CD14-positive monocyte (primary cell): Measurements from ENCODE around the gene KLHDC2. TPM values are rescaled to one million over a fixed set of nuclear protein-coding genes. Genes with fewer than 3 reads are reported as not detected.
"Not testable (repeated sequence)": the region's sequence is repeated elsewhere in the genome, so short reads cannot be mapped to it uniquely, and the experiment has no call there.

Experiments used
- DNase-seq, 3 donors: peaks; one replicate each; pipeline ENCODE4 v3.0.0-alpha.2; 2011 to 2022
- H2AFZ ChIP-seq: 2 replicates; pipeline ENCODE4 v1.6.0; 2012; ENCODE audit warnings: mild to moderate bottlenecking, low read depth, low read length, inconsistent platforms; ENCODE audit not compliant: insufficient read depth, poor library complexity, severe bottlenecking
- H3K27ac ChIP-seq, 2 donors: 1 replicate in 1 of 2; 2 replicates in 1 of 2; pipeline ENCODE4 v1.5.1; 2012 to 2013; ENCODE audit warnings: low read length in 2 of 2, control low read depth in 1 of 2, inconsistent platforms in 1 of 2, low read depth in 1 of 2, mild to moderate bottlenecking in 1 of 2
- H3K27me3 ChIP-seq, 2 donors: one replicate each; pipeline versions ENCODE4 v1.6.0 to v1.6.1; 2011 to 2013; ENCODE audit warnings: low read length in 2 of 2; ENCODE audit not compliant: control insufficient read depth in 2 of 2, insufficient read depth in 2 of 2
- H3K36me3 ChIP-seq, 2 donors: replicated peaks in 1 of 2; 1 replicate in 1 of 2; 2 replicates in 1 of 2; pipeline versions ENCODE4 v1.5.1 to v1.6.1; 2012 to 2013; ENCODE audit warnings: low read length in 2 of 2, control low read depth in 1 of 2, inconsistent platforms in 1 of 2, mild to moderate bottlenecking in 1 of 2; ENCODE audit not compliant: insufficient read depth in 2 of 2, control insufficient read depth in 1 of 2
- H3K4me1 ChIP-seq, 2 donors: 1 replicate in 1 of 2; 2 replicates in 1 of 2; pipeline versions ENCODE4 v1.5.1 to v1.6.1; 2012 to 2013; ENCODE audit warnings: low read length in 2 of 2, control low read depth in 1 of 2, inconsistent platforms in 1 of 2, mild to moderate bottlenecking in 1 of 2, moderate library complexity in 1 of 2; ENCODE audit not compliant: insufficient read depth in 2 of 2, control insufficient read depth in 1 of 2
- H3K4me2 ChIP-seq: replicated peaks from 2 replicates; pipeline ENCODE3; 2012; ENCODE audit warnings: low read length, moderate library complexity, mild to moderate bottlenecking; ENCODE audit not compliant: poor library complexity, severe bottlenecking; ENCODE audit errors: extremely low read depth
- H3K4me3 ChIP-seq, 3 experiments: fragments of 200-600 bp in 1 of 3; sonication (generic) in 1 of 3; replicated peaks in 1 of 3; 1 replicate in 2 of 3; 2 replicates in 1 of 3; pipeline ENCODE4 v1.5.1; 2011 to 2013; ENCODE audit warnings: low read length in 3 of 3, mild to moderate bottlenecking in 3 of 3, control low read depth in 2 of 3, low read depth in 2 of 3, inconsistent platforms in 1 of 3, moderate library complexity in 1 of 3
- H3K79me2 ChIP-seq: 2 replicates; pipeline ENCODE4 v1.6.0; 2012; ENCODE audit warnings: mild to moderate bottlenecking, control low read depth, inconsistent platforms, low read length, moderate library complexity; ENCODE audit not compliant: insufficient read depth
- H3K9ac ChIP-seq: 2 replicates; pipeline ENCODE4 v1.6.0; 2017; ENCODE audit warnings: low read length, mild to moderate bottlenecking; ENCODE audit not compliant: insufficient read depth, poor library complexity, severe bottlenecking
- H3K9me3 ChIP-seq, 2 donors: replicated peaks in 1 of 2; 1 replicate in 1 of 2; 2 replicates in 1 of 2; pipeline versions ENCODE4 v1.5.1 to v1.6.1; 2012 to 2013; ENCODE audit warnings: low read length in 2 of 2, control low read depth in 1 of 2; ENCODE audit not compliant: control insufficient read depth in 1 of 2, insufficient read depth in 1 of 2
- H4K20me1 ChIP-seq: 2 replicates; pipeline ENCODE4 v1.6.0; 2012; ENCODE audit warnings: mild to moderate bottlenecking, low read length, control low read depth, moderate library complexity; ENCODE audit not compliant: insufficient read depth
- H3K27ac Mint-ChIP-seq, 7 donors: one replicate each; pipeline ENCODE4 v1.8.0; 2020; ENCODE audit warnings: mild to moderate bottlenecking in 7 of 7, mixed read lengths in 7 of 7, moderate library complexity in 6 of 7, inconsistent platforms in 2 of 7
- H3K27me3 Mint-ChIP-seq, 3 donors: one replicate each; pipeline ENCODE4 v1.8.0; 2021 to 2022; ENCODE audit warnings: low read depth in 3 of 3, mild to moderate bottlenecking in 3 of 3, mixed read lengths in 3 of 3, moderate library complexity in 3 of 3, inconsistent platforms in 1 of 3
- H3K36me3 Mint-ChIP-seq, 2 donors: one replicate each; pipeline ENCODE4 v1.8.0; 2020; ENCODE audit warnings: mixed read lengths in 2 of 2, inconsistent platforms in 1 of 2, mild to moderate bottlenecking in 1 of 2
- H3K4me1 Mint-ChIP-seq: one replicate; pipeline ENCODE4 v1.8.0; 2020; ENCODE audit warnings: mild to moderate bottlenecking, mixed read lengths
- H3K4me3 Mint-ChIP-seq, 2 donors: one replicate each; pipeline ENCODE4 v1.8.0; 2020; ENCODE audit warnings: mild to moderate bottlenecking in 2 of 2, mixed read lengths in 2 of 2, moderate library complexity in 1 of 2
- H3K9me3 Mint-ChIP-seq, 7 donors: one replicate each; pipeline ENCODE4 v1.8.0; 2020 to 2022; ENCODE audit warnings: mixed read lengths in 7 of 7, mild to moderate bottlenecking in 6 of 7, moderate library complexity in 6 of 7, inconsistent platforms in 2 of 7
- CTCF ChIP-seq: fragments of 200-600 bp; IDR thresholded peaks from one replicate; pipeline ENCODE4 v1.8.0; 2022; ENCODE audit warnings: antibody characterized with exemption, mild to moderate bottlenecking
- WGBS: methylation state at CpG from one replicate; pipeline ENCODE4 v1.1.5; 2013; ENCODE audit warnings: missing lambda C conversion rate; ENCODE audit not compliant: insufficient coverage; 5-methylcytosine and 5-hydroxymethylcytosine counted together
- intact Hi-C, 2 donors: fragments of 100-400 bp; cut with micrococcal nuclease; formaldehyde crosslinking; loops; one replicate each; pipeline versions ENCODE4 v1.15.0 to v1.15.1; 2023
- polyA plus RNA-seq, 3 donors: library from polyadenylated mRNA; depleted of rRNA in 1 of 3; unstranded in 2 of 3; stranded (reverse) in 1 of 3; fragments of 300-500 nt in 2 of 3; fragments of >200 nt in 1 of 3; fragmentation: Illumina TruSeq in 2 of 3; gene quantifications; 1 replicate in 2 of 3; 2 replicates in 1 of 3; pipeline ENCODE4 v1.2.3, GENCODE V29; 2012 to 2021

KLHDC2 gene
- polyA plus RNA-seq, 3 donors: 27.3 to 45.9 (median 43.1) TPM

- DNase-seq: no peak
- no peaks in the 10 kb centered on the region for H3K4me1 Mint-ChIP-seq
- Histone ChIP-seq H2AFZ (no peak overlapping the region), H4K20me1 (no peaks in the 10 kb centered on the region), H3K27me3 (no peaks in the 10 kb centered on the region), H3K36me3 (peaks cover 73 to 93% of the 10 kb centered on the region in 2 donors), H3K9me3 (no peaks in the 10 kb centered on the region), H3K4me2 (no peak overlapping the region), H3K79me2 (no peaks in the 10 kb centered on the region), H3K27ac (no peak overlapping the region), H3K4me1 (no peaks in the 10 kb centered on the region), H3K4me3 (no peak overlapping the region), H3K9ac (no peak overlapping the region)
- no peak overlapping the region for H3K4me3 Mint-ChIP-seq
- no peak for TF ChIP-seq CTCF
- no peak overlapping the region for H3K27ac Mint-ChIP-seq
- intact Hi-C loops: loop anchor here in 1 of 2 donors (10.0 kb wide), 1 partner anchor 926 kb away; no protein-coding TSS in a partner anchor
- H3K36me3 Mint-ChIP-seq: peaks cover 81 to 90% of the 10 kb centered on the region in 2 donors
- peaks cover 0 to 2% (median 0%) of the 10 kb centered on the region in 3 donors for H3K27me3 Mint-ChIP-seq
- H3K9me3 Mint-ChIP-seq: peaks cover 0 to 2% (median 0%) of the 10 kb centered on the region in 7 donors
- WGBS: no CpG with 5 or more reads among the region's 1 CpG
These were observed 40.8 kb downstream of the KLHDC2 start for GRCh38 chr14:49808780-49809179.

DNA sequence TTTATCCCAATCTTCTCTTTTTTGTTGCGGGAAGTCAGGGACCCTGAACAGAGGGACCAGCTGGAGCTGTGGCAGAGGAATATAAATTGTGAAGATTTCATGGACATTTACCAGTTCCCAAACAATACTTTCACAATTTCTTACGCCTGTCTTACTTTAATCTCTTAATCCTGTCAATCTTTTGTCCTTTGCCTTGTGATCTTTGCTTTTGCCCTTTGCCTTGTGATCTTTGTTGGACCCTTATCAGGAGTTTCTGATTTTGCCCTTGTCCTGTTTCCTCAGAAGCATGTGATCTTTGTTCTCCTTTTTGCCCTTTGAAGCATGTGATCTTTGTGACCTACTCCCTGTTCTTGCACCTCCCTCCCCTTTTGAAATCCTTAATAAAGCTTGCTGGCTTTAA is 48.2 kb downstream of the KLHDC2 start:
- Histone ChIP-seq H3K27ac (peak overlapping the region in 1 of 2 donors; percentile 32), H3K36me3 (peaks cover 81 to 94% of the 10 kb centered on the region in 2 donors), H3K9me3 (peaks cover 13% of the 10 kb centered on the region in 2 donors)
- H4K20me1 ChIP-seq, H3K4me2 ChIP-seq, H3K27me3 ChIP-seq, H2AFZ ChIP-seq, intact Hi-C loops, H3K27me3 Mint-ChIP-seq, H3K4me3 Mint-ChIP-seq, H3K9ac ChIP-seq, DNase-seq, H3K4me3 ChIP-seq, H3K4me1 ChIP-seq, H3K79me2 ChIP-seq, H3K4me1 Mint-ChIP-seq: not testable (repeated sequence)
- peaks cover 77 to 96% of the 10 kb centered on the region in 2 donors for H3K36me3 Mint-ChIP-seq
- no CpG with 5 or more reads among the region's 2 CpGs for WGBS
- peaks cover 14 to 23% (median 19%) of the 10 kb centered on the region in 7 donors for H3K9me3 Mint-ChIP-seq
- peak overlapping the region in 5 of 7 donors; percentile 32 to 72 (median 60) for H3K27ac Mint-ChIP-seq
